Measurements from ENCODE around the gene ZNF30. TPM values are rescaled to one million over a fixed set of nuclear protein-coding genes. Genes with fewer than 3 reads are reported as not detected.

Gene ZNF30
- total RNA-seq, 2 experiments from 2014 or later = 5.7 to 6.2 TPM

GRCh38 chr19:34925278-34925855 is 1.3 kb upstream of the ZNF30 start:
- intact Hi-C loops (cut with DNase I, micrococcal nuclease) = no loop called here
- POLR2A ChIA-PET = no interaction called here

DNA sequence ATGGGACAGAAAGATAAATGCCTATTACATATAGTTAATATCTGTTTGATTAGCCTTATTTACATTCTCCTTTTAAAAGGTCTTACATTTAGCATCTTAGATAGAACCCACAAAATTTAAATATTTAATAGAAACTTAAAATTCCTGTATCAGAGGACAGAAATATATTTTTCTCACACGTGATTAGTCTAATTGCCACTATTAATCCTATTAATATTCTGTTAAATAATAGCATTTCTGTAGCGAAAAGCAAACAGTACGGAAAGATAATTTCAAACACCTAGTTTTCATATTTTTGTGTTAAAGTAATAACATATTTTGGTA is 380 bp upstream of the ZNF30 start:
- no peak for ATAC-seq
- Mint-ChIP-seq H3K4me1 (peaks cover 12% of the 10 kb centered on the region), H3K27ac (no peak overlapping the region), H3K9me3 (ENCODE audit: low read depth) (no peaks in the 10 kb centered on the region), H3K36me3 (ENCODE audit: low read depth) (peaks cover 17% of the 10 kb centered on the region), H3K27me3 (no peaks in the 10 kb centered on the region), H3K4me3 (peak overlapping the region; percentile 93)
- no peak for DNase-seq
- POLR2A ChIA-PET = interaction anchor here (0.5 kb wide), 1 partner anchor 452 kb away, joined by 3 read pairs; no protein-coding TSS in a partner anchor
- CTCF ChIA-PET = interaction anchor here (0.8 to 1.5 kb wide), 6 partner anchors 45 to 118 kb away, joined by 3 to 6 read pairs (median 3); no protein-coding TSS in a partner anchor
- intact Hi-C loops (cut with DNase I, micrococcal nuclease) = loop anchor here in 1 of 2 experiments (1.0 to 2.0 kb wide), 4 partner anchors 36 to 250 kb away; partner anchors contain the start of genes SCGB2B2, ZNF181, ZNF302 and ZNF599

More at GRCh38 chr19:34925278-34925855, 1.3 kb upstream of the ZNF30 start:
- ATAC-seq (no peak), DNase-seq (no peak)
- Mint-ChIP-seq H3K4me1 (peaks cover 12% of the 10 kb centered on the region), H3K9me3 (ENCODE audit: low read depth) (no peaks in the 10 kb centered on the region), H3K27me3 (no peaks in the 10 kb centered on the region), H3K36me3 (ENCODE audit: low read depth) (peaks cover 11% of the 10 kb centered on the region), H3K4me3 (no peak overlapping the region), H3K27ac (no peak overlapping the region)
- CTCF ChIA-PET = interaction anchor here (0.5 to 1.4 kb wide), 2 partner anchors 87 to 146 kb away, joined by 3 to 4 read pairs; no protein-coding TSS in a partner anchor

- CTCF ChIA-PET = no interaction called here
- intact Hi-C loops (cut with DNase I, micrococcal nuclease) = no loop called here
- H3K27me3 Mint-ChIP-seq = no peaks in the 10 kb centered on the region
- ATAC-seq (no peak), DNase-seq (no peak)
- H3K4me3 Mint-ChIP-seq = no peak overlapping the region
- peaks cover 58% of the 10 kb centered on the region for H3K36me3 Mint-ChIP-seq (ENCODE audit: low read depth)
- peaks cover 6% of the 10 kb centered on the region for H3K9me3 Mint-ChIP-seq (ENCODE audit: low read depth)
- no peak overlapping the region for H3K27ac Mint-ChIP-seq
- H3K4me1 Mint-ChIP-seq = peaks cover 8% of the 10 kb centered on the region
- POLR2A ChIA-PET = no interaction called here
Observed at GRCh38 chr19:34932494-34932893, 5.8 kb downstream of the ZNF30 start.

DNA sequence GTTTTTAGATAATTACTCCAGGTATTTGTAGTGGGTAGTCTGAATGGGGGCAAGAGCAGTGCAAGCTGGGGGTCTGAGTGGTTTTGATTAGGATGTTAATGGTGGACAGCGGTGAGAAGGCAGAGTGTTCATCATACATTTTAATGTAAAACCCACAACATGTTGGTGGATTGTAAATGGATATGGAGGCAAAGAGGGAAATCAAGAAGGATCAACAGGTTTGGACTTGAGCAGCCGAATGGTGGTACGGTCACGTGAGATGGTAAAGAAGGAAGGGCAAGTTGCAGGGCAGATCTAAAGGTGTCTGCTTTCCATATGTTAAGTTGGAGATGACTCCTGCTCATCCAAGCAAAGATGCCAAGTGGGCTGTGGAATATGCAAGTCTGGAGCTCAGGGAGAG is 9.5 kb downstream of the ZNF30 start:
- H3K36me3 Mint-ChIP-seq (ENCODE audit: low read depth) = peaks cover 62% of the 10 kb centered on the region
- ChIA-PET POLR2A (interaction anchor here (0.6 kb wide), 1 partner anchor 52 kb away, joined by 8 read pairs; no protein-coding TSS in a partner anchor), CTCF (no interaction called here)
- intact Hi-C loops (cut with DNase I, micrococcal nuclease) = no loop called here
- ATAC-seq = no peak
- no peak for DNase-seq
- H3K4me1 Mint-ChIP-seq = no peaks in the 10 kb centered on the region
- no peaks in the 10 kb centered on the region for H3K27me3 Mint-ChIP-seq
- no peak overlapping the region for H3K4me3 Mint-ChIP-seq
- H3K27ac Mint-ChIP-seq = no peak overlapping the region
- peaks cover 10% of the 10 kb centered on the region for H3K9me3 Mint-ChIP-seq (ENCODE audit: low read depth)

GRCh38 chr19:34938886-34939285 is 12.2 kb downstream of the ZNF30 start:
- H3K4me3 Mint-ChIP-seq = no peak overlapping the region
- H3K4me1 Mint-ChIP-seq = no peaks in the 10 kb centered on the region
- CTCF ChIA-PET = interaction anchor here (1.3 kb wide), 1 partner anchor 34 kb away, joined by 3 read pairs; no protein-coding TSS in a partner anchor
- no peak overlapping the region for H3K27ac Mint-ChIP-seq
- intact Hi-C loops (cut with DNase I, micrococcal nuclease) = no loop called here
- H3K36me3 Mint-ChIP-seq (ENCODE audit: low read depth) = peaks cover 72% of the 10 kb centered on the region
- H3K9me3 Mint-ChIP-seq (ENCODE audit: low read depth) = peaks cover 26% of the 10 kb centered on the region
- no peak for ATAC-seq
- H3K27me3 Mint-ChIP-seq = no peaks in the 10 kb centered on the region
- POLR2A ChIA-PET = no interaction called here
- DNase-seq = no peak

DNA sequence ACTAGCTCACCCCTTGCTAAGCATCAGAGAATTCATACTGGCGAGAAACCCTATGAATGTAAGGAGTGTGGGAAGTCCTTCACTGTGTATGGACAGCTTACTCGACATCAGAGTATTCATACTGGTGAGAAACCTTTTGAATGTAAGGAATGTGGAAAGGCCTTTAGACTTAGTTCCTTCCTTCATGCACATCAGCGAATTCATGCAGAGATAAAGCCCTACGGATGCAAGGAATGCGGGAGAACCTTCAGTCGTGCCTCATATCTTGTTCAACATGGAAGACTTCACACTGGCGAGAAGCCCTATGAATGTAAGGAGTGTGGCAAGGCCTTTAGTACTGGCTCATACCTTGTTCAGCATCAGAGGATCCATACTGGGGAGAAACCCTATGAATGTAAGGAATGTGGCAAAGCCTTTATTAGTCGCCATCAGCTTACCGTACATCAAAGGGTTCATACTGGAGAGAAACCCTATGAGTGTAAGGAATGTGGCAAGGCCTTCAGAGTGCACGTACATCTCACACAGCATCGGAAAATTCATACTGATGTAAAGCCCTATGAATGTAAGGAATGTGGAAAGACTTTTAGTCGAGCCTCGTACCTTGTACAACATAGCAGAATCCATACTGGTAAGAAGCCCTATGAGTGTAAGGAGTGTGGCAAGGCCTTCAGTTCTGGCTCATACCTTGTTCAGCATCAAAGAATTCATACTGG is 17.3 kb downstream of the ZNF30 start:
- ChIA-PET POLR2A (no interaction called here), CTCF (no interaction called here)
- intact Hi-C loops (cut with DNase I, micrococcal nuclease) = loop anchor here in 1 of 2 experiments (10.0 kb wide), 1 partner anchor 189 kb away; no protein-coding TSS in a partner anchor
- peaks cover 48% of the 10 kb centered on the region for H3K9me3 Mint-ChIP-seq (ENCODE audit: low read depth)
- DNase-seq (no peak), ATAC-seq (no peak)
- H3K36me3 Mint-ChIP-seq (ENCODE audit: low read depth) = peaks cover 70% of the 10 kb centered on the region
- no peak overlapping the region for H3K27ac Mint-ChIP-seq
- H3K4me1 Mint-ChIP-seq = no peaks in the 10 kb centered on the region
- H3K4me3 Mint-ChIP-seq = no peak overlapping the region
- no peaks in the 10 kb centered on the region for H3K27me3 Mint-ChIP-seq

DNA sequence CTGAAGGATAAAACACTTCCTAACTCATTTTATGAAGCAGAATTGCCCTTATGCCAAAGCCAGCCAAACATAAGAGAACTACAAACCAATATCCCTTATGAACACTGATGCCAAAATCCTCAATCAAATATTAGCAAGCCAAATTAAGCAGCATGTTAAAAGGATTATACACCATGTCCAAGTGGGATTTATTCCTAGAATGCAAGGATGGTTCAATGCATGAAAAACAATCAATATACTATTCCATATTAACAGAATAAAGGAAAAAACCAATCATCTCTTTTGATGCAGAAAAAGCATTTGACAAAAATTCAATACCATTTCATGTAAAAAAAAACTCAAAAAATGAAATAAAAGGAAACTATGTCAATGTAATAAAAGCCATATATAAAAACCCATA is 26.4 kb downstream of the ZNF30 start:
- no peak for DNase-seq
- Mint-ChIP-seq H3K27me3 (no peaks in the 10 kb centered on the region), H3K4me3 (no peak overlapping the region), H3K36me3 (ENCODE audit: low read depth) (peaks cover 74% of the 10 kb centered on the region), H3K4me1 (no peaks in the 10 kb centered on the region), H3K9me3 (ENCODE audit: low read depth) (peaks cover 56% of the 10 kb centered on the region), H3K27ac (no peak overlapping the region)
- intact Hi-C loops (cut with DNase I, micrococcal nuclease) = no loop called here
- ATAC-seq = no peak
- ChIA-PET POLR2A (no interaction called here), CTCF (interaction anchor here (1.9 kb wide), 1 partner anchor 20 kb away, joined by 4 read pairs; no protein-coding TSS in a partner anchor)

GRCh38 chr19:34957830-34958751 is 31.4 kb downstream of the ZNF30 start:
- Mint-ChIP-seq H3K27me3 (no peaks in the 10 kb centered on the region), H3K27ac (no peak overlapping the region), H3K36me3 (ENCODE audit: low read depth) (peaks cover 89% of the 10 kb centered on the region), H3K9me3 (ENCODE audit: low read depth) (peaks cover 65% of the 10 kb centered on the region), H3K4me3 (no peak overlapping the region), H3K4me1 (peaks cover 20% of the 10 kb centered on the region)
- no peak for ATAC-seq
- intact Hi-C loops (cut with DNase I, micrococcal nuclease) = no loop called here
- no peak for DNase-seq
- CTCF ChIA-PET = interaction anchor here (1.0 to 1.1 kb wide), 2 partner anchors 9 to 87 kb away, joined by 3 read pairs; no protein-coding TSS in a partner anchor
- POLR2A ChIA-PET = no interaction called here

- Mint-ChIP-seq H3K4me1 (peaks cover 22% of the 10 kb centered on the region), H3K27me3 (no peaks in the 10 kb centered on the region)
- POLR2A ChIA-PET = no interaction called here
Observed at GRCh38 chr19:34959021-34959420, 32.3 kb downstream of the ZNF30 start.

DNA sequence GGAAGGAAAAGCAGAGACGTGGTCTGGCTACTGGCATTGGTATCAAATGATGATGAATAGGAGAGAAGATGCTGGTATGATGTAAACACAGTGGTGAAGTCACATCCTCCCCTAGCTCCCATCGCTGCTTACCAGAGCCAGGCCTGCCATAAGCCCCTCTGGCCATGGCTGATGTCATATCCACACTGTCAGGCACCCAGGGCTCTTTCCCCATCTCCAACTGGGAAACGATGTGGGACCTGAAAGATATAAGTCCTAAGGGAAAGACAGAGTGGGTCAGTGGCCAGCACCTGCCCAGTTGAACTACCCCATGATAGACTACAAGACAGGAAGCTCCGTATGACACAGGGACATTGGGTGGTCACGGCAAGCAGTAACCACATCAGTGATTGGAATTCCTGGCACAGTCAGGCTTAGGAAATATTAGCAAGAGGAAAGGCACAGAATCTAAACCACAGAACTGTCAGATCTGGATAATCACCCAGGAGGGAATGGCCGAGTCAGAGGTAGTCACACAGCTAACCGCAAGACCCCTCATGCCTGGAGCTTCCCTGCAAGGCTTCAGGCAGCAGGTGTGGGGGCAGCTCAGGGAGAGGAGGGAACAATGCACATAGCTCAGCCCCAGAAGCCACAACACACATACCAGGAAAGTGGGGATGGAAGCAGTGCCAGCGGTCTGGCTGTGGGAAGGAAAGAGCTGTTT is 33.6 kb downstream of the ZNF30 start:
- CTCF ChIA-PET = no interaction called here
- no peak for DNase-seq
- no peak overlapping the region for H3K27ac Mint-ChIP-seq
- peaks cover 24% of the 10 kb centered on the region for H3K4me1 Mint-ChIP-seq
- no peak for ATAC-seq
- intact Hi-C loops (cut with DNase I, micrococcal nuclease) = loop anchor here in 1 of 2 experiments (5.0 kb wide), 1 partner anchor 42 kb away; the partner anchor contains the start of gene GRAMD1A
- H3K27me3 Mint-ChIP-seq = no peaks in the 10 kb centered on the region
- POLR2A ChIA-PET = no interaction called here
- peaks cover 51% of the 10 kb centered on the region for H3K9me3 Mint-ChIP-seq (ENCODE audit: low read depth)
- H3K36me3 Mint-ChIP-seq (ENCODE audit: low read depth) = peaks cover 79% of the 10 kb centered on the region
- no peak overlapping the region for H3K4me3 Mint-ChIP-seq

More at GRCh38 chr19:34959021-34959420, 32.3 kb downstream of the ZNF30 start:
- no peak for ATAC-seq
- CTCF ChIA-PET = no interaction called here
- no peak overlapping the region for H3K27ac Mint-ChIP-seq
- no peak overlapping the region for H3K4me3 Mint-ChIP-seq
- intact Hi-C loops (cut with DNase I, micrococcal nuclease) = no loop called here
- H3K36me3 Mint-ChIP-seq (ENCODE audit: low read depth) = peaks cover 84% of the 10 kb centered on the region
- H3K9me3 Mint-ChIP-seq (ENCODE audit: low read depth) = peaks cover 58% of the 10 kb centered on the region
- no peak for DNase-seq

Data from activated CD4-positive, alpha-beta T cell treated with anti-CD3 and anti-CD28 coated beads for 36 hours (primary cell).